IMR-90 (cell line): ENCODE results near the gene SPATC1L. TPM values are rescaled to one million over a fixed set of nuclear protein-coding genes. Genes with fewer than 3 reads are reported as not detected.
A peak's percentile ranks its signal among the peaks of the same experiment; 100 is the strongest.

Source experiments
- ATAC-seq: fragments of 200-7000 bp; cut with Tn5 transposase; 2 replicates; pipeline ENCODE4 v1.9.1; 2020; ENCODE audit warnings: low read depth, mild to moderate bottlenecking, moderate library complexity
- BruUV-seq: library from RNA; stranded (reverse); fragments of 400-500 nt; replicated peaks from 2 replicates; lab custom pipeline; 2021; lab: Mats Ljungman, UMichigan
- CTCF ChIA-PET: fragments of 300-600 bp; formaldehyde crosslinking; extraction: SDS; loops from one replicate; lab custom pipeline; 2021; ENCODE audit warnings: antibody characterized with exemption; lab: Yijun Ruan, JAX
- POLR2A ChIA-PET: fragments of 300-600 bp; sonication (Branson Sonifier 250); formaldehyde crosslinking; loops from one replicate; lab custom pipeline; 2022; ENCODE audit warnings: antibody characterized with exemption; ENCODE audit not compliant: unreplicated experiment; lab: Charles Lee
- DNase-seq: peaks from one replicate; pipeline ENCODE4 v3.0.0; 2013
- H2AFZ ChIP-seq: replicated peaks from 2 replicates; pipeline ENCODE3; 2013; ENCODE audit warnings: low read length, mild to moderate bottlenecking; ENCODE audit not compliant: poor library complexity
- H2AK5ac ChIP-seq: 2 replicates; pipeline ENCODE4 v1.6.1; 2013; ENCODE audit warnings: low read depth, low read length, inconsistent platforms
- H2AK9ac ChIP-seq: replicated peaks from 2 replicates; pipeline ENCODE3; 2013; ENCODE audit warnings: mild to moderate bottlenecking, low read depth, low read length, moderate library complexity; ENCODE audit not compliant: poor library complexity
- H2BK120ac ChIP-seq: 2 replicates; pipeline ENCODE4 v1.6.1; 2013; ENCODE audit warnings: low read depth, low read length, inconsistent platforms
- H2BK15ac ChIP-seq: 3 replicates; pipeline ENCODE4 v1.6.1; 2013; ENCODE audit warnings: low read depth, low read length, inconsistent platforms
- H2BK20ac ChIP-seq: 2 replicates; pipeline ENCODE4 v1.6.1; 2013; ENCODE audit warnings: low read depth, mild to moderate bottlenecking, inconsistent platforms, low read length, moderate library complexity
- H2BK5ac ChIP-seq: 2 replicates; pipeline ENCODE4 v1.6.1; 2013; ENCODE audit warnings: mild to moderate bottlenecking, low read depth, low read length, inconsistent platforms; ENCODE audit not compliant: poor library complexity, severe bottlenecking
- H3K14ac ChIP-seq: replicated peaks from 2 replicates; pipeline ENCODE4 v1.6.1; 2013; ENCODE audit warnings: low read depth, low read length, inconsistent platforms
- H3K18ac ChIP-seq: 2 replicates; pipeline ENCODE4 v1.6.1; 2013; ENCODE audit warnings: low read depth, low read length, control low read depth
- H3K23ac ChIP-seq: 2 replicates; pipeline ENCODE4 v1.6.1; 2013; ENCODE audit warnings: low read depth, low read length, inconsistent platforms
- H3K27ac ChIP-seq: 2 replicates; pipeline ENCODE4 v1.5.1; 2013; ENCODE audit warnings: mild to moderate bottlenecking, control low read depth, low read length; ENCODE audit not compliant: insufficient read depth
- H3K27me3 ChIP-seq: 2 replicates; pipeline ENCODE4 v1.6.1; 2013; ENCODE audit warnings: low read length; ENCODE audit not compliant: control insufficient read depth, insufficient read depth
- H3K36me3 ChIP-seq: 2 replicates; pipeline ENCODE4 v1.6.1; 2013; ENCODE audit warnings: low read length, mixed read lengths; ENCODE audit not compliant: control insufficient read depth, insufficient read depth
- H3K4ac ChIP-seq: 2 replicates; pipeline ENCODE4 v1.6.1; 2013; ENCODE audit warnings: low read depth, low read length, inconsistent platforms
- H3K4me1 ChIP-seq: 2 replicates; pipeline ENCODE4 v1.6.1; 2013; ENCODE audit warnings: low read length, mixed read lengths; ENCODE audit not compliant: control insufficient read depth, insufficient read depth
- H3K4me2 ChIP-seq: 2 replicates; pipeline ENCODE4 v1.6.1; 2013; ENCODE audit warnings: low read depth, mild to moderate bottlenecking, control low read depth, low read length, moderate library complexity
- H3K4me3 ChIP-seq: 2 replicates; pipeline ENCODE4 v1.5.1; 2013; ENCODE audit warnings: low read depth, mild to moderate bottlenecking, control low read depth, low read length, moderate library complexity; ENCODE audit not compliant: insufficient read depth
- H3K56ac ChIP-seq: 2 replicates; pipeline ENCODE4 v1.6.1; 2013; ENCODE audit warnings: low read length, inconsistent platforms; ENCODE audit not compliant: insufficient read depth; ENCODE audit errors: extremely low read depth
- H3K79me1 ChIP-seq, 2 experiments: 2 replicates each; pipeline ENCODE4 v1.6.1; 2013; ENCODE audit warnings: low read length in 2 of 2, inconsistent platforms in 1 of 2, low read depth in 1 of 2
- H3K9ac ChIP-seq: 2 replicates; pipeline ENCODE4 v1.6.1; 2013; ENCODE audit warnings: low read depth, low read length, control low read depth
- H3K9me1 ChIP-seq: 2 replicates; pipeline ENCODE4 v1.6.1; 2013; ENCODE audit warnings: low read length, inconsistent platforms; ENCODE audit not compliant: insufficient read depth
- H3K9me3 ChIP-seq: 2 replicates; pipeline ENCODE4 v1.6.1; 2013; ENCODE audit warnings: low read length; ENCODE audit not compliant: control insufficient read depth, insufficient read depth
- H4K20me1 ChIP-seq: 2 replicates; pipeline ENCODE4 v1.6.1; 2013; ENCODE audit warnings: low read length, inconsistent platforms; ENCODE audit not compliant: insufficient read depth
- H4K5ac ChIP-seq: 2 replicates; pipeline ENCODE4 v1.6.1; 2013; ENCODE audit warnings: mild to moderate bottlenecking, low read depth, low read length, control low read depth
- H4K8ac ChIP-seq, 2 experiments: 2 replicates each; pipeline ENCODE4 v1.6.1; 2013; ENCODE audit warnings: low read depth in 2 of 2, low read length in 2 of 2, control low read depth in 1 of 2, inconsistent platforms in 1 of 2
- H4K91ac ChIP-seq: 2 replicates; pipeline ENCODE4 v1.6.1; 2013; ENCODE audit warnings: low read depth, low read length, inconsistent platforms; ENCODE audit not compliant: insufficient read depth
- BHLHE40 ChIP-seq: fragments of 150-350 bp; IDR thresholded peaks from 2 replicates; pipeline ENCODE4 v1.6.1; 2016; ENCODE audit warnings: mild to moderate bottlenecking, low read depth, low read length
- CEBPB ChIP-seq: IDR thresholded peaks from 2 replicates; pipeline ENCODE4 v1.6.1; 2012; ENCODE audit warnings: low read depth, low read length, improper control_type of control experiment
- CHD1 ChIP-seq: IDR thresholded peaks from 2 replicates; pipeline ENCODE4 v1.6.1; 2012; ENCODE audit warnings: low read depth, low read length, improper control_type of control experiment
- CTCF ChIP-seq: conservative IDR thresholded peaks from 2 replicates; pipeline ENCODE4 v1.5.1; 2012; ENCODE audit warnings: mild to moderate bottlenecking, low read depth, low read length, improper control_type of control experiment
- ELK1 ChIP-seq: fragments of 150-350 bp; IDR thresholded peaks from 2 replicates; pipeline ENCODE4 v1.6.1; 2016; ENCODE audit warnings: low read depth, mild to moderate bottlenecking, low read length, moderate library complexity, borderline replicate concordance
- FOS ChIP-seq: fragments of 150-350 bp; IDR thresholded peaks from 2 replicates; pipeline ENCODE4 v1.6.1; 2016; ENCODE audit warnings: low read depth, low read length
- MAFK ChIP-seq: IDR thresholded peaks from 2 replicates; pipeline ENCODE4 v1.6.1; 2012; ENCODE audit warnings: low read depth, low read length, improper control_type of control experiment
- MAZ ChIP-seq: IDR thresholded peaks from 2 replicates; pipeline ENCODE4 v1.6.1; 2012; ENCODE audit warnings: low read depth, mild to moderate bottlenecking, low read length, improper control_type of control experiment, moderate library complexity, borderline replicate concordance
- MXI1 ChIP-seq: IDR thresholded peaks from 2 replicates; pipeline ENCODE4 v1.6.1; 2012; ENCODE audit warnings: low read depth, mild to moderate bottlenecking, low read length, moderate library complexity, borderline replicate concordance
- NFE2L2 ChIP-seq: fragments of 150-350 bp; IDR thresholded peaks from 2 replicates; pipeline ENCODE4 v1.6.1; 2016; ENCODE audit warnings: low read depth, mild to moderate bottlenecking, low read length
- POLR2A ChIP-seq: IDR thresholded peaks from 2 replicates; pipeline ENCODE4 v1.6.1; 2012; ENCODE audit warnings: mild to moderate bottlenecking, low read depth, low read length
- RAD21 ChIP-seq: IDR thresholded peaks from 2 replicates; pipeline ENCODE4 v1.6.1; 2012; ENCODE audit warnings: low read length, improper control_type of control experiment
- RCOR1 ChIP-seq: IDR thresholded peaks from 2 replicates; pipeline ENCODE4 v1.6.1; 2012; ENCODE audit warnings: mild to moderate bottlenecking, low read length, improper control_type of control experiment; ENCODE audit not compliant: insufficient replicate concordance
- RFX5 ChIP-seq: IDR thresholded peaks from 2 replicates; pipeline ENCODE4 v1.8.0; 2012; ENCODE audit warnings: low read depth, mild to moderate bottlenecking, low read length, moderate library complexity
- SMC3 ChIP-seq: fragments of 150-350 bp; IDR thresholded peaks from 2 replicates; pipeline ENCODE4 v1.6.1; 2016; ENCODE audit warnings: low read depth, mild to moderate bottlenecking, antibody characterized with exemption, low read length, moderate library complexity
- USF2 ChIP-seq: fragments of 150-350 bp; IDR thresholded peaks from 2 replicates; pipeline ENCODE4 v1.6.1; 2017; ENCODE audit warnings: mild to moderate bottlenecking, antibody characterized with exemption, low read length, low read depth
- WGBS, 2 experiments: methylation state at CpG; one replicate each; pipeline versions ENCODE4 v1.1.5 to v1.1.7; 2013; ENCODE audit warnings: missing lambda C conversion rate in 2 of 2; ENCODE audit not compliant: insufficient read length in 1 of 2; ENCODE audit errors: extremely low coverage in 2 of 2; 5-methylcytosine and 5-hydroxymethylcytosine counted together
- dilution Hi-C: fragments of 300-500 bp; cut with HindIII; formaldehyde crosslinking; loops from one replicate; pipeline ENCODE4 v1.14.3; 2018; ENCODE audit warnings: low sequenced_read_pairs; ENCODE audit not compliant: unreplicated experiment
- in situ Hi-C: fragments of 300-500 bp; cut with MboI; formaldehyde crosslinking; loops from 3 replicates; pipeline ENCODE4 v1.14.3; 2019; ENCODE audit warnings: low sequenced_read_pairs, inconsistent platforms, mixed read lengths
- intact Hi-C: fragments of 100-400 bp; cut with micrococcal nuclease; formaldehyde crosslinking; loops from 2 replicates; pipeline ENCODE4 v1.10.0; 2022
- polyA plus RNA-seq, 3 experiments: library from polyadenylated mRNA; depleted of rRNA; stranded (reverse); fragments of >200 nt; gene quantifications; 2 replicates each; pipeline ENCODE4 v1.2.3, GENCODE V29; 2012; ENCODE audit warnings: low replicate concordance in 1 of 3
- total RNA-seq: library from RNA; depleted of rRNA; stranded (reverse); fragments of >200 nt; gene quantifications from 2 replicates; pipeline ENCODE4 v1.2.3, GENCODE V29; 2012

The SPATC1L gene
- total and polyA plus RNA-seq, 2 of the 4 experiments (the other 2 are of a cell fraction): 3.8 to 17.2 TPM

GRCh38 chr21:46191257-46191685 is 7.0 kb upstream of the SPATC1L start:
- no peak overlapping the region for H3K18ac ChIP-seq
- no peak overlapping the region for H2BK120ac ChIP-seq
- H3K4me2 ChIP-seq: no peak overlapping the region
- H4K20me1 ChIP-seq: no peaks in the 10 kb centered on the region
- no CpG with 5 or more reads among the region's 4 CpGs for WGBS, 2 experiments
- intact Hi-C loops (no loop called here), dilution Hi-C loops (no loop called here), in situ Hi-C loops (no loop called here)
- no peak overlapping the region for H3K14ac ChIP-seq
- peaks cover 26% of the 10 kb centered on the region for H3K4me1 ChIP-seq
- no peak overlapping the region for H2BK5ac ChIP-seq
- H3K23ac ChIP-seq: no peak overlapping the region
- no peak overlapping the region for H4K5ac ChIP-seq
- H3K79me1 ChIP-seq: no peaks in the 10 kb centered on the region; a peak in 1 of 4 replicates
- H2AK5ac ChIP-seq: peak overlapping the region; percentile 12; the same call in 1 of the 2 replicates
- no peak overlapping the region for H2AFZ ChIP-seq
- no peak overlapping the region for H3K9ac ChIP-seq
- no peaks in the 10 kb centered on the region for H3K9me3 ChIP-seq
- DNase-seq (peak; percentile 85), ATAC-seq (peak; percentile 96)
- no peak overlapping the region for H4K91ac ChIP-seq
- H2BK15ac ChIP-seq: no peak overlapping the region
- CTCF ChIA-PET: no interaction called here
- no peak overlapping the region for H3K4ac ChIP-seq
- BruUV-seq: no TSS peak
- H3K56ac ChIP-seq: no peak overlapping the region
- H3K9me1 ChIP-seq: peaks cover 27% of the 10 kb centered on the region
- no peak overlapping the region for H2BK20ac ChIP-seq
- no peak overlapping the region for H4K8ac ChIP-seq
- POLR2A ChIA-PET: no interaction called here
- H3K4me3 ChIP-seq: no peak overlapping the region
- H3K27ac ChIP-seq: peak overlapping the region; percentile 36; the same call in 1 of the 2 replicates
- peaks cover 35% of the 10 kb centered on the region for H3K36me3 ChIP-seq
- no peaks in the 10 kb centered on the region for H3K27me3 ChIP-seq
- TF ChIP-seq CTCF (no peak), FOS (peak; percentile 68), RCOR1 (no peak), ELK1 (no peak), CHD1 (no peak), MAFK (no peak), RFX5 (no peak), POLR2A (no peak), CEBPB (peak; percentile 97), MAZ (no peak), MXI1 (no peak), SMC3 (no peak), USF2 (peak; percentile 16; the same call in 1 of the 2 replicates), BHLHE40 (no peak), RAD21 (no peak), NFE2L2 (no peak)
- H2AK9ac ChIP-seq: no peak overlapping the region
